ENCODE results near the gene PTGR3. TPM values are rescaled to one million over a fixed set of nuclear protein-coding genes. Genes with fewer than 3 reads are reported as not detected.

PTGR3 gene
- total and polyA plus RNA-seq, 2 of the 8 experiments (the other 6 are each of a cell fraction or from before 2014, with no cell fraction given), result 2.0 to 3.6 TPM

DNA sequence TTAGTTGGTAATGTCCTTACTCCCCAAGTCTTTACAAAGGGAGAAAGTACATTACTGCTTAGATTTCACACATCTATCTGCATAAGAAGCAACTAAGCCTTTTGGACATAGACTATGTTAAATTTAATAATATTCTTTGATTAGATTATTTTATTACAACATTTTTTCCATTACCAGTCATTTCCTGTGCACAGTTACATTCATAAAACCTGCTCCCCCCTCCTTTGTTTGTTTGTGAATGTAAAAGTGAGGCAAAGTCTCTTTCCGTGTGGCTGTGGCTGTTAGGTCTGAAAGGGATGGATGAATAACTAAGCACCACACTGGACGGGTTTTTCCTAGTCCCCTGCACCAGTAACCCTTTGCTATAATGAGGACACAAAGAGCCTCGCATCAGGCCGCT lies 9.6 kb downstream of the PTGR3 start:
- no peak overlapping the region for H3K23ac ChIP-seq (ENCODE audit: insufficient read length)
- no peaks in the 10 kb centered on the region for H3K36me3 ChIP-seq (ENCODE audit: control insufficient read depth in 2 of 4, insufficient read depth in 4 of 4, low read length in 3 of 4)
- no peak overlapping the region for H2BK20ac ChIP-seq (ENCODE audit: low read length)
- no peak overlapping the region for H2BK12ac ChIP-seq (ENCODE audit: low read depth, low read length)
- H3K27me3 ChIP-seq (replicated peaks in 1 of 4; ENCODE audit: control insufficient read depth in 3 of 4, extremely low read depth in 1 of 4, insufficient read depth in 3 of 4, low read length in 3 of 4), result peaks cover 11 to 28% (median 19%) of the 10 kb centered on the region in 4 experiments
- no peak overlapping the region for H3K4ac ChIP-seq (replicated peaks; ENCODE audit: insufficient read length, low read depth, low read length)
- no peak overlapping the region for H2AK5ac ChIP-seq (ENCODE audit: low read depth, low read length)
- no peak overlapping the region for H2BK5ac ChIP-seq (ENCODE audit: low read depth, low read length)
- FAIRE-seq, result no peak
- peaks cover 0 to 3% (median 2%) of the 10 kb centered on the region in 4 experiments; a peak in 1 of 7 replicates for H3K4me1 ChIP-seq (replicated peaks in 1 of 4; ENCODE audit: control insufficient read depth in 3 of 4, insufficient read depth in 4 of 4, low read length in 3 of 4)
- ChIA-PET CTCF (ENCODE audit: partially characterized antibody) (interaction anchor here (1.0 kb wide), 1 partner anchor 9 kb away, joined by 3 read pairs; no protein-coding TSS in a partner anchor), POLR2A (ENCODE audit: partially characterized antibody) (no interaction called here)
- no peak for DNase-seq (ENCODE audit: low read depth in 1 of 2, low spot score in 2 of 2)
- no peaks in the 10 kb centered on the region for H3K79me2 ChIP-seq (ENCODE audit: control insufficient read depth in 1 of 2, insufficient read depth in 2 of 2, low read length in 2 of 2)
- no peak overlapping the region for H4K8ac ChIP-seq (ENCODE audit: extremely low read depth, insufficient read depth, low read length)
- H2BK120ac ChIP-seq (replicated peaks; ENCODE audit: low read depth, low read length), result no peak overlapping the region
- no peak overlapping the region for H3K56ac ChIP-seq (replicated peaks; ENCODE audit: insufficient read length, low read depth, low read length)
- peaks cover 4% of the 10 kb centered on the region; the same call in 1 of the 2 replicates for H3K23me2 ChIP-seq (ENCODE audit: low read depth, low read length)
- WGBS, 2 experiments (ENCODE audit: extremely low coverage in 1 of 2, insufficient coverage in 1 of 2, insufficient read length in 1 of 2, insufficient replicate concordance in 2 of 2, low coverage in 1 of 2, low lambda C conversion rate in 2 of 2, missing lambda C conversion rate in 1 of 2), result 82% methylated on average over 4 of the region's 4 CpGs; no CpG with 5 or more reads in 1 of the 2 experiments
- H4K20me1 ChIP-seq (replicated peaks in 1 of 2; ENCODE audit: control insufficient read depth in 1 of 2, insufficient read depth in 2 of 2, low read length in 2 of 2), result peaks cover 3 to 8% of the 10 kb centered on the region in 2 experiments
- no peak overlapping the region for H3K14ac ChIP-seq (ENCODE audit: insufficient read length)
- H4K91ac ChIP-seq (replicated peaks; ENCODE audit: insufficient read length, low read length), result no peak overlapping the region
- H4K5ac ChIP-seq (ENCODE audit: insufficient read length, low read depth, low read length), result no peak overlapping the region
- no peak overlapping the region for H3K27ac ChIP-seq (ENCODE audit: low read depth, low read length)
- no peak overlapping the region for H3K9ac ChIP-seq (replicated peaks in 1 of 4; ENCODE audit: extremely low read depth in 1 of 4, low read depth in 3 of 4, low read length in 3 of 4)
- no peak overlapping the region for H3K18ac ChIP-seq (ENCODE audit: extremely low read depth, low read length)
- no peak overlapping the region for H3K4me3 ChIP-seq (ENCODE audit: extremely low read depth in 1 of 4, insufficient read depth in 2 of 4, low read depth in 3 of 4, low read length in 4 of 4)
- H3K4me2 ChIP-seq (ENCODE audit: insufficient read depth in 1 of 2, low read depth in 2 of 2, low read length in 2 of 2), result no peak overlapping the region
- no peaks in the 10 kb centered on the region for H3K9me3 ChIP-seq (ENCODE audit: insufficient read depth in 2 of 2, low read depth in 1 of 2, low read length in 1 of 2)
- H2BK15ac ChIP-seq (ENCODE audit: low read length), result no peak overlapping the region
- H2AFZ ChIP-seq (ENCODE audit: low read length), result no peak overlapping the region
- no peaks in the 10 kb centered on the region for H3K79me1 ChIP-seq (ENCODE audit: low read depth, low read length)
- TF ChIP-seq RAD21 (IDR thresholded peaks at IDR 0.05 in 1 of 2, conservative IDR thresholded peaks at IDR 0.05 in 1 of 2; ENCODE audit: low read depth in 2 of 2, low read length in 2 of 2) (no peak), RFX5 (IDR thresholded peaks at IDR 0.05; ENCODE audit: borderline replicate concordance, low read depth, low read length) (no peak), SAP30 (IDR thresholded peaks at IDR 0.05; ENCODE audit: insufficient read depth, insufficient replicate concordance, low read length) (no peak), FOSL1 (IDR thresholded peaks at IDR 0.05; ENCODE audit: insufficient read depth, low read depth, low read length) (no peak), GABPA (IDR thresholded peaks at IDR 0.05; ENCODE audit: borderline replicate concordance, insufficient read depth, low read length) (no peak)

Measured in H1 (cell line).